GM13976 (cell line): ENCODE measurements around the gene PRKAR1A.

Experiments
- DNase-seq: peaks from one replicate; pipeline ENCODE4 v3.0.0; 2012; ENCODE audit warnings: low spot score
- in situ Hi-C: fragments of 300-500 bp; cut with MboI; formaldehyde crosslinking; loops from one replicate; pipeline ENCODE4 v1.12.0; 2022; ENCODE audit warnings: low sequenced_read_pairs, mixed read lengths, inconsistent platforms; ENCODE audit not compliant: unreplicated experiment
- TF ChIP-seq, protein P1 (sequence below): IDR thresholded peaks from 2 replicates; pipeline ENCODE4 v1.5.1; 2012; ENCODE audit warnings: borderline replicate concordance, mild to moderate bottlenecking; ENCODE audit not compliant: insufficient read depth; ENCODE audit errors: extremely low read depth, missing control alignments, control extremely low read depth

The PRKAR1A gene

GRCh38 chr17:68531252-68531651 lies 19.0 kb downstream of the PRKAR1A start:
- TF ChIP-seq, protein P1, sequence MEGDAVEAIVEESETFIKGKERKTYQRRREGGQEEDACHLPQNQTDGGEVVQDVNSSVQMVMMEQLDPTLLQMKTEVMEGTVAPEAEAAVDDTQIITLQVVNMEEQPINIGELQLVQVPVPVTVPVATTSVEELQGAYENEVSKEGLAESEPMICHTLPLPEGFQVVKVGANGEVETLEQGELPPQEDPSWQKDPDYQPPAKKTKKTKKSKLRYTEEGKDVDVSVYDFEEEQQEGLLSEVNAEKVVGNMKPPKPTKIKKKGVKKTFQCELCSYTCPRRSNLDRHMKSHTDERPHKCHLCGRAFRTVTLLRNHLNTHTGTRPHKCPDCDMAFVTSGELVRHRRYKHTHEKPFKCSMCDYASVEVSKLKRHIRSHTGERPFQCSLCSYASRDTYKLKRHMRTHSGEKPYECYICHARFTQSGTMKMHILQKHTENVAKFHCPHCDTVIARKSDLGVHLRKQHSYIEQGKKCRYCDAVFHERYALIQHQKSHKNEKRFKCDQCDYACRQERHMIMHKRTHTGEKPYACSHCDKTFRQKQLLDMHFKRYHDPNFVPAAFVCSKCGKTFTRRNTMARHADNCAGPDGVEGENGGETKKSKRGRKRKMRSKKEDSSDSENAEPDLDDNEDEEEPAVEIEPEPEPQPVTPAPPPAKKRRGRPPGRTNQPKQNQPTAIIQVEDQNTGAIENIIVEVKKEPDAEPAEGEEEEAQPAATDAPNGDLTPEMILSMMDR: no peak
- in situ Hi-C loops: loop anchor here (25.0 kb wide), 1 partner anchor 706 kb away; the partner anchor contains the start of gene ABCA10
- no peak for DNase-seq

GRCh38 chr17:68532826-68533225 lies 20.6 kb downstream of the PRKAR1A start:
- in situ Hi-C loops: loop anchor here (25.0 kb wide), 1 partner anchor 704 kb away; the partner anchor contains the start of gene ABCA10
- TF ChIP-seq, protein P1: no peak
- no peak for DNase-seq

DNA sequence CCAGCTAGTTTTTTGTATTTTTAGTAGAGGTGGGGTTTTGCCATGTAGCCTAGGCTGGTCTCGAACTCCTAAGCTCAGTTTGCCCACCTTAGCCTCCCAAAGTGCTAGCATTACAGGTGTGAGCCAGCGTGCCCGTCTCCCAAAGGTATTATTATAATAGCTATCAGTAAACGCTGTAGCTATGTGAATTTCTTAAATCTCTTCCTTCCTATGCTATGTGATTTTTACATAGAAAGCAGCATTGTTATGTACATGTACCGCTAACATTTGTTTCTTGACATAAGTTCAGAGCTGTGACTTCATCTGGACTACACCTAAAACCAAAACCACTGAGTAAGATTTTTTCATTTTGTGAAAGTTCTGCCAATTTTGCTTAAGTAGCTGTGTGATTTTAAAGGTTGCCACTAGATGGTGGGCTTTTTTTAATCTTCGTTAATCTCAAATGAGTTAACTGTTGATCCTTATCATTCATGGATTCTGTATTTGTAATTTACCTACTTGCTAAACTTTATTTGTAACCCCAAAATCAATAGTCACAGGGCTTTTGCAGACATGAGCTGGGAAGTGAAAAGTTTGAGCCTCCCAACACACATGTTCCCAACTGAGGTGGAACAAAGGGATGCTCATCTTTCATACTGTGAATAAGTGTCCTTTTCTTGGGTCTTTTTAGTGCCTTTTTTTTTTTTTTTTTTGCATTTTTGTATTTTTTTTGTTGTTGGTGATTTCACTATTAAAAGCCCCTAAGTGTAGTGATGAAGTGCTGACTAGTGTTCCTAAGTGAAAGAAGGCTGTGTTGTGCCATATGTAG lies 21.9 kb downstream of the PRKAR1A start:
- TF ChIP-seq, protein P1: no peak
- in situ Hi-C loops: loop anchor here (25.0 kb wide), 1 partner anchor 703 kb away; the partner anchor contains the start of gene ABCA10
- DNase-seq: no peak

DNA sequence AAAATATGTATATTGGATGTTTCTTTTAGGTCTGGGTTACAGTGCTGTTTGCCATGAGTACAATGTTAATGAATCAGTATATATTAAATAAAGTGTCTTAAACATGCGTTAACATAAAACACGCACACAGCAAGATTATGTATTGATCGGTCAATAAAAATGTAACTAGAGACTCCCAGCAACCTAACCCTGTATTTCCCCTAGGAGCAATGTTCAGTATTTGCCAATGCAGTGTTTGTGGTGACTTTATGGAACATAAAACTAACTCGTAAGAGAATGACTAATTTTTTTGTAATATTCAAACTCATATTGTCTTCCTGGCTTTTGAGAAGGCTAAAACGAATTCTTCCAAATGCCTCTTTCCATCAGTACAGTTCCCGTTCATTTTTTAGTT lies 22.5 kb downstream of the PRKAR1A start:
- TF ChIP-seq, protein P1: no peak
- in situ Hi-C loops: loop anchor here (25.0 kb wide), 1 partner anchor 703 kb away; the partner anchor contains the start of gene ABCA10
- no peak for DNase-seq

DNA sequence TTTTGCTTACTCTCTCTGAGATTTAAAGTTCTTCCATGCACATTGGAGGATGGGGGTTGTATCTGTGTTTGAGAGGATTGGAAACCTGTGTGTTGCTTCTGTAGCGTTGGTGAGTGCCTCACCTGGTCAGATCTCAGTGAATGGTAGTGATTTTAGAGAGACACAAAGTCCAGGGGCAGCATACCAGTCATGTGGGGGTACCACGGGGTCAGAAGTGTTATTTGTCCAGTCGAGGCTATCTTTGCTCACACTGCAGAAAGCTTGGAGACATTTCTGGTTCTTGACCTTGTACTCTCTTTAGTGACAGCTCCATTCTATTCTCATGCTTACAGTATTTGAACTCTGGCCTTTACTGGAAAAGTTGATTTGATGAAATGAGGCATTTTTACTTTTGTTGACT lies 23.7 kb downstream of the PRKAR1A start:
- no peak for DNase-seq
- in situ Hi-C loops: loop anchor here (25.0 kb wide), 1 partner anchor 701 kb away; the partner anchor contains the start of gene ABCA10
- TF ChIP-seq, protein P1: no peak

DNA sequence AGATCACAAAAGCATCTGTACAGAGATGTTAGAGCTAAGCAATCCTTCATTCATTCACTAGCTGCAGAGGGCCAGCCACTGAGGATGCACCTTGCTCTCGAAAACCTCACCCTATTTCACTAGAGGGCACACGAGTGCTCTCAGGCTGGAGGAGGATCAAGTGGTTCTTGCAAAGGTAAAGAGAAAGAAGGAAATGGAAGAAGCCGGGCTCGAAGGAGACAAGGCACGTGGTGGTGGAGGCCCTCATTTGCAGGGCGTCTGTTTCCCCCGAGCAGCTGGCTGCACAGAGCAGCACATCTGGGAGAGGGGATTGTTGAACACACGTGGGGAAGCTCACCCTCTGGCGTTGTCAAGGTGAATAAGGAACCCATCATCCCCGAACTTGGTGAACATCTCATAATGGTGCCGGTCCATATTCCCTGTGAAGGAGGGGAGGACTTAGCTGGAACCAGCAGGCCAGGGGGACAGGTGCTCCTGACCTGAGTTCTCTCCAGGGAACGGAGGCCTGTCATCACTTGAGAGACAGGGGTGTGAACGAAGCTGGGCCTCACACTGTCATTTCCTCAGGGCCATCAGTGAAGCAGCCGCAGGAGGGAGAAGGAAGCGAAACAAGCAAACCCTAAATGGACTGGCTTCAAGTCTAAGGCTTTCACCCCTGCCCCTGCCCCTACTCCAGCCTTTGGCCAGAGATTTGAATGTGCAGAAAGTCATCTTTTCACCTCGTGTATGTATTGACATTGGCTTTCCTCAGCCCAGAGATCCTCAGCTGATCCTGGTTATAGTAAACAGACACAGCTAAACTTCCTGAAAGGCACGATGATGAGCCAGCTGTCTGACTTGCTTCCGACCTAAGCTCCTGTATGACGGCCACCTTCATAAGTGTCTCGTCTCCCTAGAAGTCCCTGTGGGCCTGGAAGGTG lies 27.6 kb downstream of the PRKAR1A start:
- TF ChIP-seq, protein P1: peak; percentile 33
- in situ Hi-C loops: loop anchor here (25.0 kb wide), 1 partner anchor 697 kb away; the partner anchor contains the start of gene ABCA10
- no peak for DNase-seq
